GM18909 (cell line): Measurements from ENCODE around the gene FCRL5.
"Not testable (repeated sequence)": the region's sequence is repeated elsewhere in the genome, so short reads cannot be mapped to it uniquely, and the experiment has no call there.

ENCODE experiments used
- ATAC-seq: cut with Tn5 transposase; IDR thresholded peaks from one replicate; pipeline ENCODE4 v1.9.1; 2021; ENCODE audit warnings: mild to moderate bottlenecking; ENCODE audit not compliant: unreplicated experiment, poor library complexity

The FCRL5 gene

DNA sequence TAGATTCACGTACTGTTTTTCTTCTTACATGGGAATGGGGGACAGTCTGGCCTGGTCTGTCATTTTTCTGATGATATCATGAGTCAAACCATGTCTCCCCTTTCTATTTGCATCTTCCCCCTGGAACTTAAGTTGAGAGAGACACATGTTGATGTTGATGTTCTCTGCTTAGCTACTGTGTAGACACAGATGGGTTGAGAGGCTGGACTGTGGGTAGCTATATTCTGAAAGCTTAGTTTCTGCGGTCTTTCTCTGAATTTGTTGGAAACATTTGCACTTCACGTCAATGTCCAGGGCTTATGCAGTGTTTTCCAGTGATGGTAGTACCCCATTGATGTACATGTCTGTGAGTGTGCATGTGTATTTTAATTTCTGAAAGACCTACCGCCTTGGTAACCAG lies 58.2 kb downstream of the FCRL5 start:
- ATAC-seq: no peak

DNA sequence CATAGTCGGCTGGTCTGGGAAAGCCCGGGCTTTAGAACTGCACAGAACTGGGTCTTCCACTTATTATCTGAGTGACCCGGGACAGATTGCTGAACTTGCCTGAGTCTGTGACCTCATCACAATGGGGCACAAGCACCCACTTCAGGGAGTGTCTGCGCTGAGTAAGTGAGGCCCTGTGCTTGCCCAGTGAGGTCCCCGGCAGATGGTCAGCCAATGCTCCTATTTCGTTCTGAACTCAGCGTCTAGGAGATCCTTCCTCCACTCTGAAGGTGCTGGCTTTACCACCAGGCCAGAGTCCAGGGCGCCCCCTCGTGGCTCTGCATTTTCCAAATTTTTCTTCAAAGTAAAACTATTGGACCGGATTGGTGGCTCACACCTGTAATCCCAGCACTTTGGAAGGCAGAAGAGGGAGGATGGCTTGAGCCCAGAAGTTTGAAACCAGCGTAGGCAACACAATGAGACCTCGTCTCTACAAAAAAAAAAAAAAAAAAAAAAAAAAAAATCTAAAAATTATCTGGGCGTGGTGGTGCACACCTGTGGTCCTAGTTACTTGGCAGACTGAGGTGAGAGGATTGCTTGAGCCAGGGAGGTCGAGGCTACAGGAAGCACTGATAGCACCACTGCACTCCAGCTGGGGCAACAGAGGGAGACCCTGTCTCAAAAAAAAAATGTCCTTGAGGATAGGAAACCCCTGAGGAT lies 61.7 kb downstream of the FCRL5 start:
- no peak for ATAC-seq

DNA sequence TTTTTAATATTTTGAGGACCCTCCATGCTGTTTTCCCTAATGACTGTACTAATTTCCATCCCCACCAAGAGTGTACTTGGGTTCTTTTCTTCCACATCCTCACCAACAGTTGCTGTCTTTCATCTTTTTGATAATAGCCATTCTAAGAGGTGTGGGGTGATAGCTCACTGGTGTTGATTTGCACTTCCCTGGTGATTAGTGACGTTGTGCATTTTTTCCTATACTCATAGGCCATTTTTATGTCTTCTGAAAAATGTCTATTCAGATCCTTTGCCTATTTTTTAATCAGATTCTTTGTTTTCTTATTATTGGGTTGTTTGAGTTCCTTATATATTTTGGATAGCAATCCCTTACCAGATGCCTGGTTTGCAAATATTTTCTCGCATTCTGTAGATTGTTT lies 64.2 kb downstream of the FCRL5 start:
- ATAC-seq: no peak

- ATAC-seq: no peak
Observed at GRCh38 chr1:157487504-157487903, 64.8 kb downstream of the FCRL5 start.

DNA sequence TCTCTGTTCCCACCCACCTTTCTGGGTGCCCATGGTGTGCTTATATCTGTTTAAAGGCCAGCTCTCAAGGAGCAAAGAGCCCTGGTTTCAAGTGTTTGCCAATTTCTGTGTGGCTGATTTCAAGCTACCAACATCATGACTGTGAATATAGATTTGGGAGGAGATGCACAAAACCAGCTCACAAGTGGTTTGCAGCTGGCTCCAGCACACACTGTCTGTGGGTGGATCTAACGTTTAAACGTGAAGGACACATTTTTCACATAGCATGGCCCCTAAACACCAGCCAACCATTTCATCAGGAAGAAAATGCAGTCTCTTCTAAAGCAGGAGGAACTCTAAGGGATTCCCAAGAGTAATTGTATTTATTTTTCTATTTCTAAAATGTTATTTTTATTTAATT lies 65.2 kb downstream of the FCRL5 start:
- ATAC-seq: no peak

DNA sequence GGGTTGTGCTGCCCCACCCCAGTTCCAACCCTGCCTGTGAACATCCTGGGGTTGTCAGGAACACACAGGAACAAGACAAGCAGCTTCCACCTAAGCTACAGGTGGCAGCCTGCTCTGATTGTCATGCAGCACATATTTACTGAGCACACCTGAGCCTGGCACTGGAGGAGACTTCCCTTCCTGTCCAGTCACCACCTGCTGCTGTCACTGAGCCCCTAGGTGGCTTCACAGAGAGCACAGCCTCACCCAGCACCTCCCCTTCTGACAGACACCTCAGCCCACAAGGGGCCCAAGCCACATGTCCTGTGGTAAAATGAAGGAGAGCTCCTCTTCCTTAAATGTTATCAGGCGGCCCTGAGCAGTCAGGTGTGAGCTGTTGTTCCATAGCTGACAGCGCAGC lies 65.9 kb downstream of the FCRL5 start:
- ATAC-seq: not testable (repeated sequence)

- no peak for ATAC-seq
Observed at GRCh38 chr1:157485793-157486192, 66.5 kb downstream of the FCRL5 start.

- no peak for ATAC-seq
Observed at GRCh38 chr1:157484573-157484972, 67.7 kb downstream of the FCRL5 start.

DNA sequence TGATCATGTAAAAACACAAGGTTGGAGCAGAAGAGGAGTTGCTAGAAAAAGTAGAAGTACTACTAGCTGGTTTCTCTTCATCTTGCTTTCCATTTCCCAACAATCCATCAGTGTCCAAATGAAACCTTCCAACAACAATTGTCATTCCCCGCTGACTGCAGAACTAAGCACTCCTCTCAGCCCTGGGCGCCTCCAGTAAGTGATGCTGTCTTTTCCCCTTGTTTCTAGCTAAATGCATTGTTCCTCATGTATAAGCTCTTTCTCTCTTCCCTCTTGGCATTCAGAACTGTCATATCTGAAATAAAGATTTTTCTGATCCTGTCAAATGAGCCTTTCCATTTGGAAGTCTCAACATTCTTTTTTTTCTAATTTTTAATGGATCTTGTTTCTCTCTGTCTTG lies 68.7 kb downstream of the FCRL5 start:
- ATAC-seq: no peak

DNA sequence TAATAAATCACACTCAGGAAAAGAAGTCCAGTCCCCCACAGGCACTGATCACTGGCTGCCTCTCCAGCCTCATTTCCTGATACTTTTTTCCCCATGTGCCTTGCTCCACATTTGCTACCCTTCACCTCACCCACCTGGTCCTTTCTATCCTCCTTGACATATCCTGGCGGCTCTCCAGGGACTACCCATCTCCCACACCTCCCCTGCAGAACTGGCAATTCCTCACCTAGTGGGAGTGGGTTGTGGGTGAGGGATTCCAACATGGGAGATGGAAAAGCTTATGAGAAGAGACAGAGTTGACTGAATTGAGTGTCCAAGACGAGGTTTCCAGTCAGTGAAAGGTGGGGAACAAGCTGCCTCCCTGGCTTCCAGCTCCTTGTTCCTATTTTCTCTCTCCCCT lies 69.6 kb downstream of the FCRL5 start:
- ATAC-seq: no peak

- no peak for ATAC-seq
Observed at GRCh38 chr1:157482174-157482573, 70.1 kb downstream of the FCRL5 start.

- ATAC-seq: no peak
Observed at GRCh38 chr1:157478030-157478429, 74.3 kb downstream of the FCRL5 start.

DNA sequence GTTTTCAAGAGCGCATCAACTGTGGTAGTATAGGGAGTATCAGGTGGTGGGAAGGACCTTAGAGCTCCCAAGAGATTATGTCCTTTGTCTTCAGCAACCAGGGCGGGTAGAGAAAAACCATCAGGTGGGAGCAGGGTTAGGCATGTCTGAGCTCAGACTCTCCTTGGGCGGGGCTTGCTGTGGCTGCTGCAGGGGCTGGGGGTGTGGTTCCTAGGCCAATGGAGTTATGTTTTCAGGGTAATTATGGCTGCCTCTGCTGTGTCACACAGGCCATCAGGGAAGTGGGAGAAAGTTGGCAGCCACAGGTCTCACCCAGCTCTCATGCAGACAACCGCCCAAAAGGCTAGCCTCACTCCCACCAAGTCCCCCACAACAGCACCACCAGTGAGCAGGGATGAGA lies 74.9 kb downstream of the FCRL5 start:
- ATAC-seq: no peak

DNA sequence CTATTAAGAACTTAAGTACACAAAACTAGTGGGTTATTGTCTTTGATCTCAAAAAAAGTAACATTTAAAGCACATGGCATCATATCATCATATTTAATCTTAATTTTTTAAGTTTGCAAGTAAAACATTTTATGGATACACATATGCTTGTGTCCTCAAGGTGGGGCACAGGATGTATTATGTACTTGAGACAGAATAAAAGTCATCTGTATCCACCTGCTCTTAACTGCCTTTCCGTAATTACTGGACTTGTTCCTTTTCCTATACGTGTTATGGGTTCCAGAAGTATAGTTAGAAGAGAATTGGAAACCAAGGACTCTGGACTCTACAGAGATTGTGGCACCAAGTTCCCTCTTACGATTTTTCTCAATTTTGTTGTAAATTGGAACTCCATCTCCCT lies 79.4 kb downstream of the FCRL5 start:
- ATAC-seq: no peak

- ATAC-seq: no peak
Observed at GRCh38 chr1:157472056-157472701, 80.1 kb downstream of the FCRL5 start.

DNA sequence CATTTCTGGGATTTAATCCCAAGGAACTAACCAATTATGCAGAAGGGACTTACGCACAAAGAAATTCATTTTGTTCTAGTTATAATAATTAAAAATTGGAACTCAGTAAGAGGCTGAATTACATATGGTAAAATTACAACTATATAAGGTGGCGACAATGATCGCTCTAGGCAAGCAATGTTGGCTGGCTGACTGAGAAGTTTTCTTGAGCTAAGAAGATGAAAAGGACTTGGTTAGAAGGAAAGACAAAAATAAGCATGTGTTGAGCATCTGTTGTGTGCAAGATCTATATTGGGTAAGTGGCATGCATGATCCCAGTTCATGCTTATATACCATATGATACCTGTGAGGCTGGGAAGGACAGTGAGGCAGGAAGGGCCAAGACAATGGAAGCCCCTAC lies 80.8 kb downstream of the FCRL5 start:
- ATAC-seq: no peak

DNA sequence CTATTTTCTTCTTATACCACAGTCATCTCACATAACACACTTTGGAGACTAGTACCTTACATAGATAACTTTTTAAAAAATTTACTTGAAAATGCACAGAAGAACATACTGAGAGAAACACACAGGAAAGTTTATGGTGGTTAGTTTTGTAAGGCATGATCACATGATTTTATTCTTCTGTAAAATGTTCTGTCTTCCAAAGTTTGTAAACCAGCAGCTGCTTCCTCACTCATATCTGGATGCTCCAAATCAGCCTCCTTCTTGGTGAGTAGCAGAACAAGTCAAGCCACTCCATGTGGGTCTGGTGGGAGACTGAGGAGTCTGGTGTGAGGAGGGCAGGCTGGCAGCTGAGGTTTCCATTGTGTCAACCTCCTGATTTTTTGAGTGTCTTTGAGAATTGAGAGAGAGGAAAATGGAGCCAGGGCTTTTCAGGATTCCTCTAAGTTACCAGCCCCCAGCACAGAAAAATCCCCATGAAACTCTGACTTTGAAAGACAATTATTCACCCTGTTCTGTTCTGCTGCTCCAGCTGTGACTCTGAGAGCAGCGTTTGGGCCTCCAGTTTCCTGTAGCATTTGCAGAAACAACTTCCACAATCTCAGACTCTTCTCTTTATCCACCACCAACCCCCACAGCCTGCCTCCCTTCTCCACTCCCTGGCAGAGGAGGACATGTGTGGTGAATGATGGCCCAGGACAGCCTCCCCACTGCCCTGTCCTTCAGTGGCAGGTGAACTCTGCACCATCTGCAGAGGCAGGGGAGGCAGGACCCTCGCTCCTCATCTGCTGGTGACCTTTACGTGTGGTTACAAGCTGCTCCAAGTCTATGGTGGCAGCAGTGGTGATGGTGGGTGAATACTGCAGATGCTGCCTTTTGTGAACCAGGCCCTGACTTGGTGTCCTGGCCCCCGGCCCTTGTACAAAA lies 82.3 kb downstream of the FCRL5 start:
- no peak for ATAC-seq

DNA sequence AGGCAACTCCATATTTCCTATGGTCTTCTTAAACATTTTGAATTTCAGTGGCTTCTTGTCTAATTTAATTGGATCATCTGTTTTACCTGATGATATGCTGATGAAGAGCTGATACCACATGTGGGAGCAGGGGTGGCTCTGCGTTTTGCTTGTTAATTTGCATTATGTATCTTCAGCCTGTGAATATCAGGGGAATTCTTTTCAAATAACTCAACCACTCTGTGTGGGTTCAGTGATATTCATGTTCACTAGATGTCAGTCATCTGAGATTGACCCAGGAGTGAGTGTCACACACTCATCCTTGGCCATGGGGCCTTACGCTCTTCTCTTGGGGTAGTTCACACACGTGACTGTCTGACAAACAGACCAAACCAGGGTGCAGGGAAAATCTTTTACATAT lies 83.0 kb downstream of the FCRL5 start:
- no peak for ATAC-seq

GRCh38 chr1:157466011-157466410 lies 86.3 kb downstream of the FCRL5 start:
- no peak for ATAC-seq
